Neural cell (in vitro differentiated cells): Measurements from ENCODE around the gene CEP85. TPM values are rescaled to one million over a fixed set of nuclear protein-coding genes. Genes with fewer than 3 reads are reported as not detected.

ENCODE experiments used
- H2AFZ ChIP-seq: fragments of 200-600, 300-800 bp; sonication (generic), shearing (Covaris generic); 2 replicates; pipeline ENCODE4 v1.6.0; 2014; ENCODE audit warnings: low read depth, mild to moderate bottlenecking, antibody characterized with exemption, low read length, moderate library complexity
- H3F3A ChIP-seq: fragments of 200-600 bp; shearing (Covaris generic); 2 replicates; pipeline ENCODE4 v1.6.1; 2016; ENCODE audit warnings: mild to moderate bottlenecking, moderate library complexity, mixed read lengths, antibody characterized with exemption, low read length; ENCODE audit not compliant: insufficient read depth, poor library complexity, severe bottlenecking
- H3K27ac ChIP-seq: fragments of 200-600, 300-800 bp; sonication (generic), shearing (Covaris generic); 2 replicates; pipeline ENCODE4 v1.5.1; 2014; ENCODE audit warnings: mild to moderate bottlenecking, low read length, moderate library complexity
- H3K27me3 ChIP-seq: fragments of 300-800, 200-600 bp; sonication (generic), shearing (Covaris generic); 2 replicates; pipeline ENCODE4 v1.6.0; 2014; ENCODE audit warnings: mild to moderate bottlenecking, low read depth, low read length, moderate library complexity; ENCODE audit not compliant: insufficient read depth
- H3K36me3 ChIP-seq: fragments of 300-800, 200-600 bp; sonication (generic), shearing (Covaris generic); 2 replicates; pipeline ENCODE4 v1.5.1; 2014; ENCODE audit warnings: mild to moderate bottlenecking, antibody characterized with exemption, low read length, moderate library complexity; ENCODE audit not compliant: insufficient read depth
- H3K4me2 ChIP-seq: fragments of 300-800, 200-600 bp; sonication (generic), shearing (Covaris generic); 2 replicates; pipeline ENCODE4 v1.6.0; 2014; ENCODE audit warnings: mild to moderate bottlenecking, low read length
- H3K4me3 ChIP-seq: fragments of 300-800, 200-600 bp; sonication (generic), shearing (Covaris generic); 2 replicates; pipeline ENCODE4 v1.5.1; 2014; ENCODE audit warnings: mild to moderate bottlenecking, low read length, moderate library complexity
- H3K79me2 ChIP-seq: fragments of 200-600 bp; shearing (Covaris generic); replicated peaks from 2 replicates; pipeline ENCODE4 v1.6.0; 2014; ENCODE audit warnings: mild to moderate bottlenecking, low read length, moderate library complexity; ENCODE audit not compliant: insufficient read depth
- H3K9ac ChIP-seq: fragments of 300-800, 200-600 bp; sonication (generic), shearing (Covaris generic); 2 replicates; pipeline ENCODE4 v1.6.1; 2016; ENCODE audit warnings: mild to moderate bottlenecking, low read length, mixed read lengths
- H3K9me2 ChIP-seq: fragments of 200-600 bp; shearing (Covaris generic); 2 replicates; pipeline ENCODE4 v1.6.1; 2016; ENCODE audit warnings: mild to moderate bottlenecking, low read length, mixed read lengths; ENCODE audit not compliant: insufficient read depth
- H3K9me3 ChIP-seq: fragments of 200-600, 300-800 bp; sonication (generic), shearing (Covaris generic); 2 replicates; pipeline ENCODE4 v1.6.1; 2016; ENCODE audit warnings: mild to moderate bottlenecking, mixed run types, low read length, moderate library complexity, mixed read lengths
- H4K20me1 ChIP-seq: fragments of 200-600 bp; shearing (Covaris generic); 2 replicates; pipeline ENCODE4 v1.6.1; 2016; ENCODE audit warnings: mild to moderate bottlenecking, mixed run types; ENCODE audit not compliant: insufficient read depth
- EP300 ChIP-seq: fragments of 450-650 bp; conservative IDR thresholded peaks from 2 replicates; pipeline ENCODE4 v1.6.1; 2014; ENCODE audit warnings: antibody characterized with exemption, mild to moderate bottlenecking, moderate library complexity; ENCODE audit not compliant: poor library complexity, severe bottlenecking
- EZH2 ChIP-seq: fragments of 200-600, 300-800 bp; shearing (Covaris generic), sonication (generic); IDR thresholded peaks from 2 replicates; pipeline ENCODE4 v1.6.1; 2014; ENCODE audit warnings: antibody characterized with exemption, low read length, borderline replicate concordance, mild to moderate bottlenecking; ENCODE audit not compliant: insufficient read depth, poor library complexity, severe bottlenecking
- MXI1 ChIP-seq: fragments of 450-650 bp; conservative IDR thresholded peaks from 2 replicates; pipeline ENCODE4 v1.6.1; 2014; ENCODE audit warnings: antibody characterized with exemption, mild to moderate bottlenecking; ENCODE audit not compliant: poor library complexity, severe bottlenecking
- POLR2AphosphoS5 ChIP-seq: IDR thresholded peaks from 2 replicates; pipeline ENCODE4 v1.6.1; 2012
- RAD21 ChIP-seq: fragments of 450-650 bp; conservative IDR thresholded peaks from 2 replicates; pipeline ENCODE4 v1.6.1; 2014; ENCODE audit warnings: antibody characterized with exemption, mild to moderate bottlenecking, moderate library complexity
- REST ChIP-seq: IDR thresholded peaks from 2 replicates; pipeline ENCODE4 v1.6.1; 2012; ENCODE audit warnings: borderline replicate concordance
- SMC3 ChIP-seq: fragments of 450-650 bp; conservative IDR thresholded peaks from 2 replicates; pipeline ENCODE4 v1.6.1; 2014; ENCODE audit warnings: antibody characterized with exemption, mild to moderate bottlenecking, moderate library complexity; ENCODE audit not compliant: poor library complexity
- TAF1 ChIP-seq: IDR thresholded peaks from 2 replicates; pipeline ENCODE4 v1.6.1; 2012; ENCODE audit warnings: low read depth
- polyA plus RNA-seq: library from polyadenylated mRNA; depleted of rRNA; stranded (reverse); fragments of >200 nt; gene quantifications from 2 replicates; pipeline ENCODE4 v1.2.3, GENCODE V29; 2014
- TF ChIP-seq, protein P1 (sequence below): fragments of 450-650 bp; IDR thresholded peaks from 2 replicates; pipeline ENCODE4 v1.5.1; 2014; ENCODE audit warnings: antibody characterized with exemption, mild to moderate bottlenecking, moderate library complexity; ENCODE audit not compliant: poor library complexity, severe bottlenecking

The CEP85 gene
- polyA plus RNA-seq, 1 donor from 2014 or later, result 20.5 TPM

DNA sequence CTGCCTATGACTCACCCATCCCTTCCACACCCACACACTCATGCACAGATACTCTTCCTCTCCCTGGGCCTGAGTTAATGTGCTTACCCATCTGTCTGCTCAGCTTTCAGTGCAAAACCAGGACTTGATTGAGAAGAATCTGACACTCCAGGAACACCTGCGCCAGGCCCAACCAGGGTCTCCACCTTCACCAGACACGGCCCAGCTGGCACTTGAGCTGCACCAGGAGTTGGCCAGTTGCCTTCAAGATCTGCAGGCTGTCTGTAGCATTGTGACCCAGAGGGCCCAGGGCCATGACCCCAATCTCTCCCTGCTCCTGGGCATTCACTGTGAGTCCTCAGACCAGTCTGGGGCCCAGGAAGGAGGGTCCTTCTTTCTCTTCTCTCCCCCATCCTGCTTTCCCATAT, 42.4 kb downstream of the CEP85 start:
- Histone ChIP-seq H3K36me3 (no peaks in the 10 kb centered on the region), H3K9ac (no peak overlapping the region), H2AFZ (no peak overlapping the region), H4K20me1 (no peaks in the 10 kb centered on the region), H3F3A (no peaks in the 10 kb centered on the region), H3K4me2 (no peak overlapping the region), H3K79me2 (peaks cover 5% of the 10 kb centered on the region), H3K9me3 (no peaks in the 10 kb centered on the region), H3K27ac (no peak overlapping the region), H3K4me3 (no peak overlapping the region), H3K9me2 (no peaks in the 10 kb centered on the region), H3K27me3 (no peaks in the 10 kb centered on the region)
- no peak for TF ChIP-seq POLR2AphosphoS5
- TF ChIP-seq TAF1, result no peak
- no peak for TF ChIP-seq MXI1

- Histone ChIP-seq H4K20me1 (no peaks in the 10 kb centered on the region), H2AFZ (no peak overlapping the region), H3K4me3 (no peak overlapping the region), H3K27me3 (no peaks in the 10 kb centered on the region), H3K9ac (no peak overlapping the region), H3F3A (no peaks in the 10 kb centered on the region), H3K9me3 (no peaks in the 10 kb centered on the region), H3K27ac (no peak overlapping the region), H3K79me2 (peaks cover 5% of the 10 kb centered on the region), H3K9me2 (no peaks in the 10 kb centered on the region), H3K4me2 (no peak overlapping the region), H3K36me3 (no peaks in the 10 kb centered on the region)
- TF ChIP-seq SMC3 (no peak), RAD21 (no peak), POLR2AphosphoS5 (no peak), EP300 (no peak), TAF1 (no peak), EZH2 (no peak), REST (no peak), MXI1 (no peak)
- TF ChIP-seq, protein P1, sequence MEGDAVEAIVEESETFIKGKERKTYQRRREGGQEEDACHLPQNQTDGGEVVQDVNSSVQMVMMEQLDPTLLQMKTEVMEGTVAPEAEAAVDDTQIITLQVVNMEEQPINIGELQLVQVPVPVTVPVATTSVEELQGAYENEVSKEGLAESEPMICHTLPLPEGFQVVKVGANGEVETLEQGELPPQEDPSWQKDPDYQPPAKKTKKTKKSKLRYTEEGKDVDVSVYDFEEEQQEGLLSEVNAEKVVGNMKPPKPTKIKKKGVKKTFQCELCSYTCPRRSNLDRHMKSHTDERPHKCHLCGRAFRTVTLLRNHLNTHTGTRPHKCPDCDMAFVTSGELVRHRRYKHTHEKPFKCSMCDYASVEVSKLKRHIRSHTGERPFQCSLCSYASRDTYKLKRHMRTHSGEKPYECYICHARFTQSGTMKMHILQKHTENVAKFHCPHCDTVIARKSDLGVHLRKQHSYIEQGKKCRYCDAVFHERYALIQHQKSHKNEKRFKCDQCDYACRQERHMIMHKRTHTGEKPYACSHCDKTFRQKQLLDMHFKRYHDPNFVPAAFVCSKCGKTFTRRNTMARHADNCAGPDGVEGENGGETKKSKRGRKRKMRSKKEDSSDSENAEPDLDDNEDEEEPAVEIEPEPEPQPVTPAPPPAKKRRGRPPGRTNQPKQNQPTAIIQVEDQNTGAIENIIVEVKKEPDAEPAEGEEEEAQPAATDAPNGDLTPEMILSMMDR, result no peak
Observed at GRCh38 chr1:26277261-26277661, 43.3 kb downstream of the CEP85 start.

GRCh38 chr1:26277719-26278118, 43.7 kb downstream of the CEP85 start:
- peaks cover 5% of the 10 kb centered on the region for H3K79me2 ChIP-seq
- no peaks in the 10 kb centered on the region for H3K9me3 ChIP-seq
- no peak overlapping the region for H3K4me3 ChIP-seq
- H3K4me2 ChIP-seq, result no peak overlapping the region
- H4K20me1 ChIP-seq, result no peaks in the 10 kb centered on the region
- no peaks in the 10 kb centered on the region for H3K27me3 ChIP-seq
- H3F3A ChIP-seq, result no peaks in the 10 kb centered on the region
- no peaks in the 10 kb centered on the region for H3K9me2 ChIP-seq
- H3K27ac ChIP-seq, result no peak overlapping the region
- no peak overlapping the region for H2AFZ ChIP-seq
- H3K9ac ChIP-seq, result no peak overlapping the region
- TF ChIP-seq REST, result no peak
- TF ChIP-seq EP300, result no peak
- TF ChIP-seq TAF1, result no peak
- no peak for TF ChIP-seq POLR2AphosphoS5
- TF ChIP-seq SMC3, result no peak
- TF ChIP-seq MXI1, result no peak
- no peak for TF ChIP-seq RAD21
- no peak for TF ChIP-seq EZH2
- TF ChIP-seq, protein P1, result no peak
- H3K36me3 ChIP-seq, result no peaks in the 10 kb centered on the region
